ENCODE data around the gene HYI. TPM values are rescaled to one million over a fixed set of nuclear protein-coding genes. Genes with fewer than 3 reads are reported as not detected.

HYI gene
- total RNA-seq, 4 donors from 2014 or later, result 7.4 to 13.4 (median 10.7) TPM

DNA sequence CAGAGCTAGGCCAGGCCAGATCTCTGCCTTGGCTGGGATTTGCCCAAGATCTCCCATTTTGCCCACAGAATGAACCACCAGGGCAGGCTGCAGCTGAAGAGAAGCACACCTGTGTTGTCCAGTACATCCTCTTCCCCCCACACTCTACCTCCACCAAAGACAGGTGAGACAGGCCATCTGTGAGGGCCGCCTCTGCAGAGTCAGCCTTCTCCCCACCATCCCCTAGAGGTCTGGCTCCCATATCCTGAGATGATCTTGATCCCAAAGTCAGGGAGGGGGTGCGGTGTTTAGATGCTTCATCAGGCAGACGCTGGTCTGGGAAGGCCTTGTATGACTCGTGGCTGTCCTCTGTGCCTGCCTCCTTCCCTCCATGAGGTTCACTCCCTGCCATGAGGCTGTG is 28.7 kb downstream of the HYI start:
- H3K27me3 ChIP-seq, result no peaks in the 10 kb centered on the region
- intact Hi-C loops (cut with DNase I; ENCODE audit: low total_unique reads) (no loop called here), in situ Hi-C loops (cut with MboI; ENCODE audit: low sequenced_read_pairs in 4 of 4) (no loop called here)
- H3K27ac ChIP-seq, result no peak overlapping the region
- H3K36me3 ChIP-seq, result peaks cover 2 to 96% of the 10 kb centered on the region in 2 donors
- H3K4me1 ChIP-seq, result no peaks in the 10 kb centered on the region
- no peaks in the 10 kb centered on the region for H3K9me3 ChIP-seq
- TF ChIP-seq, protein P1, sequence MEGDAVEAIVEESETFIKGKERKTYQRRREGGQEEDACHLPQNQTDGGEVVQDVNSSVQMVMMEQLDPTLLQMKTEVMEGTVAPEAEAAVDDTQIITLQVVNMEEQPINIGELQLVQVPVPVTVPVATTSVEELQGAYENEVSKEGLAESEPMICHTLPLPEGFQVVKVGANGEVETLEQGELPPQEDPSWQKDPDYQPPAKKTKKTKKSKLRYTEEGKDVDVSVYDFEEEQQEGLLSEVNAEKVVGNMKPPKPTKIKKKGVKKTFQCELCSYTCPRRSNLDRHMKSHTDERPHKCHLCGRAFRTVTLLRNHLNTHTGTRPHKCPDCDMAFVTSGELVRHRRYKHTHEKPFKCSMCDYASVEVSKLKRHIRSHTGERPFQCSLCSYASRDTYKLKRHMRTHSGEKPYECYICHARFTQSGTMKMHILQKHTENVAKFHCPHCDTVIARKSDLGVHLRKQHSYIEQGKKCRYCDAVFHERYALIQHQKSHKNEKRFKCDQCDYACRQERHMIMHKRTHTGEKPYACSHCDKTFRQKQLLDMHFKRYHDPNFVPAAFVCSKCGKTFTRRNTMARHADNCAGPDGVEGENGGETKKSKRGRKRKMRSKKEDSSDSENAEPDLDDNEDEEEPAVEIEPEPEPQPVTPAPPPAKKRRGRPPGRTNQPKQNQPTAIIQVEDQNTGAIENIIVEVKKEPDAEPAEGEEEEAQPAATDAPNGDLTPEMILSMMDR (IDR thresholded peaks at IDR 0.05 in 4 of 5, conservative IDR thresholded peaks at IDR 0.05 in 1 of 5), result no peak
- no peak for TF ChIP-seq POLR2A (IDR thresholded peaks at IDR 0.05)
- no peak for DNase-seq
- no peak for ATAC-seq
- no peak overlapping the region for H3K4me3 ChIP-seq

DNA sequence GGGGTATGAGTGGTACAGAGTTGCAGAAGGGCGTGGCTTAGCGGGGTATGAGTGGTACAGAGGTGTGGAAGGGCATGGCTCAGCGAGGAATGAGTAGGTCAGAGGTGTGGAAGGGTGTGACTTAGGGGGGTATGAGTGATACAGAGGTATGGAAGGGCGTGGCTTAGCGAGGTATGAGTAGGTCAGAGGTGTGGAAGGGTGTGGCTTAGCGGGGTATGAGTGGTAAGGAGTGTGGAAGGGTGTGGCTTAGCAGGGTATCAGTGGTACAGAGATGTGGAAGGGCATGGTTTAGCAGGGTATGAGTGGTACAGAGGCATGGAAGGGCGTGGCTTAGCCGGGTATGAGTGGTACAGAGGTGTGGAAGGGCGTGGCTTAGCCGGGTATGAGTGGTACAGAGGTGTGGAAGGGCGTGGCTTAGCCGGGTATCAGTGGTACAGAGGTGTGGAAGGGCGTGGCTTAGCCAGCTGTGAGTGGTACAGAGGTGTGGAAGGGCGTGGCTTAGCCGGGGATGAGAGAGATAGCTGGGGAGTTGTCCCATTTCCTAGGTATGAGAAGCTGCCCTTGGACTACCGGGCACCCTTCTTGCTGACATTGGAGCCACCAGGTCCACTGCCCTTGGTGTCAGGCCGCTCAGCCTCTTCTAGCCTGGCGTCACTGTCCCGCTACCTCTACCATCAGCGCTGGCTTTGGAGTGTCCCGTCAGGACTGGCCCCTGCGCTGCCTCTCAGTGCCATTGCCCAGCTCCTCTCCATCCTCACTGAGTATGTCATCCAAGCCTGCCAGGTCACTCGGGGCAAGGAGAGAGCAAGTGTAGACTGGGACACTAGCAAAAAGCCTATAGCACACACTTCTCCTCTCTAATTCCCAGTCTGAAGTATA is 29.8 kb downstream of the HYI start:
- peaks cover 2 to 96% of the 10 kb centered on the region in 2 donors for H3K36me3 ChIP-seq
- ATAC-seq (no peak), DNase-seq (no peak)
- H3K9me3 ChIP-seq, result no peaks in the 10 kb centered on the region
- in situ Hi-C loops (cut with MboI; ENCODE audit: low sequenced_read_pairs in 4 of 4) (no loop called here), intact Hi-C loops (cut with DNase I; ENCODE audit: low total_unique reads) (no loop called here)
- H3K27me3 ChIP-seq, result no peaks in the 10 kb centered on the region
- H3K4me3 ChIP-seq, result no peak overlapping the region
- H3K4me1 ChIP-seq, result no peaks in the 10 kb centered on the region
- no peak for TF ChIP-seq POLR2A (IDR thresholded peaks at IDR 0.05)
- TF ChIP-seq, protein P1 (IDR thresholded peaks at IDR 0.05 in 4 of 5, conservative IDR thresholded peaks at IDR 0.05 in 1 of 5), result no peak
- H3K27ac ChIP-seq, result no peak overlapping the region

DNA sequence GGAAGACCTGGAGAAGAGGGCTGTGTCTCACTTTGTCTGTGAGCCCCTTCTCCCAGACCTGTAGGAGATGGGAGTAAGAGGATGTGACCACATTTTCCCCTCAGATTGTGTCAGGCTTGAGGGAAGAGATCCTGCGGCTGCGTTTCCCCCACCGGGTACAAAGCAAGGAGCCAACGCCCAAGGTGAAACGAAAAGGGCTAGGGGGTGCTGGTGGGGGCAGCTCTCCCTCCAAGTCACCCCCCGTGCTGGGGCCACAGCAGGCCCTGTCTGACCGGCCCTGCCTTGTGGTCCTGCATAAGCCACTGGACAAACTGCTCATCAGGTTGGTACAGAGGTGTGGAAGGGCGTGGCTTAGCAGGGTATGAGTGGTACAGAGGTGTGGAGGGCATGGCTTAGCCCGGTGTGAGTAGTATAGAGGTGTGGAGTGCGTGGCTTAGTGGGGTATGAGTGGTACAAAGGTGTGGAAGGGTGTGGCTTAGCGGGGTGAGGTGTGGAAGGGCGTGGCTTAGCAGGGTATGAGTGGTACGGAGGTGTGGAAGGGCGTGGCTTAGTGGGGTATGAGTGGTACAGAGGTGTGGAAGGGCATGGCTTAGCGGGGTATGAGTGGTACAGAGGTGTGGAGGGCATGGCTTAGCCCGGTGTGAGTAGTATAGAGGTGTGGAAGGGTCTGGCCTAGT is 30.6 kb downstream of the HYI start:
- Histone ChIP-seq H3K4me1 (no peaks in the 10 kb centered on the region), H3K4me3 (no peak overlapping the region), H3K27ac (no peak overlapping the region), H3K27me3 (no peaks in the 10 kb centered on the region), H3K9me3 (no peaks in the 10 kb centered on the region), H3K36me3 (peaks cover 2 to 96% of the 10 kb centered on the region in 2 donors)
- no peak for ATAC-seq
- DNase-seq, result no peak
- TF ChIP-seq POLR2A (IDR thresholded peaks at IDR 0.05), result no peak
- TF ChIP-seq, protein P1 (IDR thresholded peaks at IDR 0.05 in 4 of 5, conservative IDR thresholded peaks at IDR 0.05 in 1 of 5), result no peak
- in situ Hi-C loops (cut with MboI; ENCODE audit: low sequenced_read_pairs in 4 of 4) (no loop called here), intact Hi-C loops (cut with DNase I; ENCODE audit: low total_unique reads) (no loop called here)

DNA sequence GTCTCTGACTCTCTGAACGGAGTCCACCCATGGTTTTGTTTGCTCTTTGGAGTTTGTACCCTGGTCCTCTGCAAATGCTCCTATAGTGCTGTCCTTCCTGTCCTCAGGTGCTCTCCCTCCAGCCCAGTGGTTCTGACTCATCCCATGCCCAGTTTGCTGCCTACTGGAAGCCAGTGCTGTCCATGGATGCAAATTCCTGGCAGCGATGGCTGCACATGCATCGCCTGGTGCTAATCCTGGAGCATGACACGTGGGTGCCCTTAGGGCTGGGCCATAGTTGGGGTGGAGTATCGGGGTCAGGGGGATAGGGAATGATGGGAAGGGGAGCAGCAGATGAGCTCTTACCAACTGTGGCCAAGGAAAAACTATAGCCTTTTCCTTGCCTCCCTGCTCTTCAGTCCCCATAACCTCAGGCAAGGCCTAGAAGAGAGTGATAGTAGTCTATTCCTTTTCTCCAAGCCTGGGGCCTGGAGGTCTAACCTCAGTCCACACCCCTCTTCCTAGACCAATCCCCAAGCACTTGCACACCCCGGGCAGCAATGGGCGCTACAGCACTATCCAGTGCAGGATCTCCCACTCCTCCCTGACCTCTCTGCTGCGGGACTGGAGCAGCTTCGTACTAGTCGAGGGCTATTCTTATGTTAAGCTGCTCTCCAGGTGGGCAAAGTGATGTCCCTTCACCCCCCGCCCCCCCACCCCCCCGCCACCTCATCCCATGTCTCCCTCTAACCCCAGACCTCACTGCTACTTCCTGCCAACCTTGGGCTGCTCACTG is 31.6 kb downstream of the HYI start:
- intact Hi-C loops (cut with DNase I; ENCODE audit: low total_unique reads), result no loop called here
- TF ChIP-seq, protein P1 (IDR thresholded peaks at IDR 0.05 in 4 of 5, conservative IDR thresholded peaks at IDR 0.05 in 1 of 5), result no peak
- TF ChIP-seq POLR2A (IDR thresholded peaks at IDR 0.05), result no peak
- peaks cover 2 to 96% of the 10 kb centered on the region in 2 donors for H3K36me3 ChIP-seq
- in situ Hi-C loops (cut with MboI; ENCODE audit: low sequenced_read_pairs in 4 of 4), result no loop called here
- H3K4me1 ChIP-seq, result no peaks in the 10 kb centered on the region
- no peak for DNase-seq
- no peak overlapping the region for H3K4me3 ChIP-seq
- H3K27ac ChIP-seq, result no peak overlapping the region
- no peaks in the 10 kb centered on the region for H3K27me3 ChIP-seq
- no peaks in the 10 kb centered on the region for H3K9me3 ChIP-seq
- no peak for ATAC-seq
